ENCODE results near the gene GNG3. TPM values are rescaled to one million over a fixed set of nuclear protein-coding genes. Genes with fewer than 3 reads are reported as not detected.

GNG3 gene
- total RNA-seq, 1 donor from 2014 or later = 1.8 TPM

DNA sequence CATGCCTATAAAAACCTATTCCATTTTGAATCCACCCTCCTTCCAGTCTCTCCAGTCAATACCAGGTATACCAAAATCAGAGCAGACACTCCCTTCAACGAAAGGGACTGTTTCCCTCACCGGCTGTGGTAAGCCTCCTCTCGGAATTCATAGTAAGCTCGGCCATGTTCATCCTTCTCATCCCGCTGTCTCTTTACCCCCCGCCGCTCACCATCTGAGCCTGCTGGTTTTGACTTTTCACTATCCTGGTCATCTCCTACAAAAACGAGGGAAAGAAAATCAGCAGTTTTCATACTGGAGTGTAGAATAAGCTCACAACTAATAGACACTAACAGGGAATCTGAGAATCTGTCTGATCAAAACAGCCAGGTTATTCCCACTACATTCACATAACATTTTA lies 16.7 kb downstream of the GNG3 start:
- H3K36me3 Mint-ChIP-seq (ENCODE audit: insufficient read depth) = peaks cover 40% of the 10 kb centered on the region

GRCh38 chr11:62725646-62726045 lies 18.2 kb downstream of the GNG3 start:
- Mint-ChIP-seq H3K9me3 (ENCODE audit: low read depth) (no peaks in the 10 kb centered on the region), H3K27me3 (no peaks in the 10 kb centered on the region), H3K36me3 (ENCODE audit: insufficient read depth) (peaks cover 32% of the 10 kb centered on the region), H3K4me3 (ENCODE audit: low read depth) (peak overlapping the region; percentile 85), H3K27ac (peak overlapping the region; percentile 91), H3K4me1 (ENCODE audit: low read depth) (peaks cover 30% of the 10 kb centered on the region)
- no peak for DNase-seq (ENCODE audit: low spot score, unreplicated experiment)
- TF ChIP-seq CTCF (IDR thresholded peaks at IDR 0.05; ENCODE audit: unreplicated experiment) = no peak

More for the DNA sequence above, 16.7 kb downstream of the GNG3 start:
- no peaks in the 10 kb centered on the region for H3K27me3 Mint-ChIP-seq
- H3K4me3 Mint-ChIP-seq (ENCODE audit: low read depth) = peak overlapping the region; percentile 85
- no peak overlapping the region for H3K27ac Mint-ChIP-seq
- no peak for DNase-seq (ENCODE audit: low spot score, unreplicated experiment)
- H3K9me3 Mint-ChIP-seq (ENCODE audit: low read depth) = no peaks in the 10 kb centered on the region
- H3K4me1 Mint-ChIP-seq (ENCODE audit: low read depth) = peaks cover 29% of the 10 kb centered on the region
- TF ChIP-seq CTCF (IDR thresholded peaks at IDR 0.05; ENCODE audit: unreplicated experiment) = no peak

GRCh38 chr11:62726156-62726914 lies 18.9 kb downstream of the GNG3 start:
- Mint-ChIP-seq H3K27me3 (no peaks in the 10 kb centered on the region), H3K27ac (peak overlapping the region; percentile 91), H3K4me3 (ENCODE audit: low read depth) (peak overlapping the region; percentile 85), H3K36me3 (ENCODE audit: insufficient read depth) (peaks cover 26% of the 10 kb centered on the region), H3K4me1 (ENCODE audit: low read depth) (peaks cover 30% of the 10 kb centered on the region), H3K9me3 (ENCODE audit: low read depth) (no peaks in the 10 kb centered on the region)
- no peak for TF ChIP-seq CTCF (IDR thresholded peaks at IDR 0.05; ENCODE audit: unreplicated experiment)
- no peak for DNase-seq (ENCODE audit: low spot score, unreplicated experiment)

- no peaks in the 10 kb centered on the region for H3K9me3 Mint-ChIP-seq (ENCODE audit: low read depth)
- peak overlapping the region; percentile 52 for H3K27ac Mint-ChIP-seq
- H3K27me3 Mint-ChIP-seq = no peaks in the 10 kb centered on the region
- DNase-seq (ENCODE audit: low spot score, unreplicated experiment) = no peak
- TF ChIP-seq CTCF (IDR thresholded peaks at IDR 0.05; ENCODE audit: unreplicated experiment) = no peak
- peaks cover 21% of the 10 kb centered on the region for H3K36me3 Mint-ChIP-seq (ENCODE audit: insufficient read depth)
- H3K4me1 Mint-ChIP-seq (ENCODE audit: low read depth) = peaks cover 30% of the 10 kb centered on the region
- peak overlapping the region; percentile 85 for H3K4me3 Mint-ChIP-seq (ENCODE audit: low read depth)
Measured at GRCh38 chr11:62726915-62727164, 19.4 kb downstream of the GNG3 start.

- peak; percentile 97 for DNase-seq (ENCODE audit: low spot score, unreplicated experiment)
- H3K4me1 Mint-ChIP-seq (ENCODE audit: low read depth) = peaks cover 28% of the 10 kb centered on the region
- H3K36me3 Mint-ChIP-seq (ENCODE audit: insufficient read depth) = peaks cover 16% of the 10 kb centered on the region
- TF ChIP-seq CTCF (IDR thresholded peaks at IDR 0.05; ENCODE audit: unreplicated experiment) = no peak
- no peaks in the 10 kb centered on the region for H3K27me3 Mint-ChIP-seq
- peak within 1 kb of the TSS; percentile 85 for H3K4me3 Mint-ChIP-seq (ENCODE audit: low read depth)
- H3K9me3 Mint-ChIP-seq (ENCODE audit: low read depth) = no peaks in the 10 kb centered on the region
- peak within 1 kb of the TSS; percentile 99 for H3K27ac Mint-ChIP-seq
Measured at GRCh38 chr11:62727165-62727871, 19.8 kb downstream of the GNG3 start, which contains the start of gene HNRNPUL2. Gene HNRNPUL2 (minus strand): TSS chr11:62727457. CDS start chr11:62727156, 301 bp downstream.

Data from progenitor cell of endocrine pancreas (in vitro differentiated cells).